ENCODE data around the gene WDR62. TPM values are rescaled to one million over a fixed set of nuclear protein-coding genes. Genes with fewer than 3 reads are reported as not detected.

WDR62 gene
- total RNA-seq, 1 donor from 2014 or later, result 35.3 TPM

- Mint-ChIP-seq H3K4me1 (no peaks in the 10 kb centered on the region), H3K27ac (ENCODE audit: unreplicated experiment) (no peak overlapping the region), H3K27me3 (ENCODE audit: low read depth) (no peaks in the 10 kb centered on the region), H3K4me3 (no peak overlapping the region), H3K9me3 (no peaks in the 10 kb centered on the region), H3K36me3 (ENCODE audit: low read depth) (peaks cover 10% of the 10 kb centered on the region)
- no peak for TF ChIP-seq CTCF (conservative IDR thresholded peaks at IDR 0.05)
- no peak for DNase-seq (ENCODE audit: low read depth, low spot score)
Measured at GRCh38 chr19:36025541-36025940, 29.2 kb upstream of the WDR62 start.

GRCh38 chr19:36026091-36026876, 28.4 kb upstream of the WDR62 start:
- no peak for TF ChIP-seq CTCF (conservative IDR thresholded peaks at IDR 0.05)
- Mint-ChIP-seq H3K36me3 (ENCODE audit: low read depth) (peaks cover 10% of the 10 kb centered on the region), H3K4me1 (peaks cover 2% of the 10 kb centered on the region), H3K27me3 (ENCODE audit: low read depth) (no peaks in the 10 kb centered on the region), H3K4me3 (no peak overlapping the region), H3K27ac (ENCODE audit: unreplicated experiment) (no peak overlapping the region), H3K9me3 (no peaks in the 10 kb centered on the region)
- no peak for DNase-seq (ENCODE audit: low read depth, low spot score)

- Mint-ChIP-seq H3K9me3 (no peaks in the 10 kb centered on the region), H3K27me3 (ENCODE audit: low read depth) (no peaks in the 10 kb centered on the region), H3K36me3 (ENCODE audit: low read depth) (peaks cover 10% of the 10 kb centered on the region), H3K4me1 (peaks cover 4% of the 10 kb centered on the region), H3K27ac (ENCODE audit: unreplicated experiment) (no peak overlapping the region), H3K4me3 (no peak overlapping the region)
- DNase-seq (ENCODE audit: low read depth, low spot score), result no peak
- no peak for TF ChIP-seq CTCF (conservative IDR thresholded peaks at IDR 0.05)
Measured at GRCh38 chr19:36027696-36028095, 27.0 kb upstream of the WDR62 start.

- Mint-ChIP-seq H3K27ac (ENCODE audit: unreplicated experiment) (peak overlapping the region; percentile 31), H3K9me3 (no peaks in the 10 kb centered on the region), H3K4me1 (peaks cover 9% of the 10 kb centered on the region), H3K36me3 (ENCODE audit: low read depth) (peaks cover 7% of the 10 kb centered on the region), H3K27me3 (ENCODE audit: low read depth) (no peaks in the 10 kb centered on the region), H3K4me3 (peak overlapping the region; percentile 58)
- DNase-seq (ENCODE audit: low read depth, low spot score), result no peak
- TF ChIP-seq CTCF (conservative IDR thresholded peaks at IDR 0.05), result no peak
Measured at GRCh38 chr19:36028313-36029041, 26.2 kb upstream of the WDR62 start.

GRCh38 chr19:36030264-36031148, 24.2 kb upstream of the WDR62 start:
- Mint-ChIP-seq H3K4me3 (peak overlapping the region; percentile 80), H3K36me3 (ENCODE audit: low read depth) (peaks cover 7% of the 10 kb centered on the region), H3K27ac (ENCODE audit: unreplicated experiment) (no peak overlapping the region), H3K27me3 (ENCODE audit: low read depth) (no peaks in the 10 kb centered on the region), H3K9me3 (no peaks in the 10 kb centered on the region), H3K4me1 (peaks cover 15% of the 10 kb centered on the region)
- no peak for TF ChIP-seq CTCF (conservative IDR thresholded peaks at IDR 0.05)
- no peak for DNase-seq (ENCODE audit: low read depth, low spot score)

Measured in neural crest cell (in vitro differentiated cells).